GM12878 (cell line): Measurements from ENCODE around the gene POFUT1. TPM values are rescaled to one million over a fixed set of nuclear protein-coding genes. Genes with fewer than 3 reads are reported as not detected.
A peak's percentile ranks its signal among the peaks of the same experiment; 100 is the strongest.

Source experiments
- ATAC-seq: fragments of 200-7000 bp; cut with Tn5 transposase; 3 replicates; pipeline ENCODE4 v1.9.1; 2020; ENCODE audit warnings: mild to moderate bottlenecking, moderate library complexity
- BruUV-seq: library from RNA; stranded (reverse); fragments of 400-500 nt; replicated peaks from 2 replicates; lab custom pipeline; 2021; lab: Mats Ljungman, UMichigan
- CTCF ChIA-PET: fragments of 300-600 bp; sonication (Branson Sonifier 250); formaldehyde crosslinking; extraction: SDS; loops from one replicate; lab custom pipeline; 2021; ENCODE audit warnings: inconsistent platforms; lab: Yijun Ruan, JAX
- POLR2A ChIA-PET: fragments of 350-600 bp; formaldehyde crosslinking; extraction: SDS; loops from one replicate; lab custom pipeline; 2021; ENCODE audit warnings: inconsistent platforms; lab: Charles Lee
- RAD21 ChIA-PET: fragments of 300-600 bp; sonication (Branson Sonifier 250); formaldehyde crosslinking; loops from one replicate; lab custom pipeline; 2023; ENCODE audit warnings: antibody characterized with exemption; ENCODE audit not compliant: unreplicated experiment; lab: Charles Lee
- SMC1A ChIA-PET: fragments of 300-600 bp; sonication (Branson Sonifier 250); formaldehyde crosslinking; loops from one replicate; lab custom pipeline; 2023; ENCODE audit not compliant: unreplicated experiment, uncharacterized antibody; lab: Charles Lee
- DNase-seq: peaks from one replicate; pipeline ENCODE4 v3.0.0-alpha.2; 2011; ENCODE audit warnings: low read depth, low spot score
- FAIRE-seq: peaks from 3 replicates; lab custom pipeline; 2011; peaks lifted over from hg19 to GRCh38; lab: Jason Lieb, UNC
- H2AFZ ChIP-seq: 2 replicates; pipeline ENCODE4 v1.6.0; 2011; ENCODE audit warnings: low read depth, low read length, control low read depth; ENCODE audit not compliant: control insufficient read depth
- H3K27ac ChIP-seq: 2 replicates; pipeline ENCODE4 v1.5.1; 2011; ENCODE audit warnings: control low read depth; ENCODE audit not compliant: control insufficient read depth, insufficient read depth
- H3K27me3 ChIP-seq, 2 experiments: replicated peaks in 1 of 2; 2 replicates each; pipeline versions ENCODE4 v1.6.0 to v1.6.1; 2011; ENCODE audit warnings: low read length in 1 of 2; ENCODE audit not compliant: control insufficient read depth in 2 of 2, insufficient read depth in 2 of 2
- H3K36me3 ChIP-seq, 2 experiments: 2 replicates each; pipeline ENCODE4 v1.5.1; 2011; ENCODE audit warnings: low read length in 1 of 2; ENCODE audit not compliant: control insufficient read depth in 2 of 2, insufficient read depth in 2 of 2
- H3K4me1 ChIP-seq: 2 replicates; pipeline ENCODE4 v1.6.1; 2011; ENCODE audit warnings: mild to moderate bottlenecking, low read length, moderate library complexity, mixed read lengths; ENCODE audit not compliant: control insufficient read depth, insufficient read depth
- H3K4me2 ChIP-seq: 2 replicates; pipeline ENCODE4 v1.6.0; 2011; ENCODE audit warnings: control low read depth; ENCODE audit not compliant: control insufficient read depth, insufficient read depth
- H3K4me3 ChIP-seq: fragments of 200-600 bp; sonication (generic); 2 replicates; pipeline ENCODE4 v1.5.1; 2016
- H3K79me2 ChIP-seq: 2 replicates; pipeline ENCODE4 v1.6.0; 2011; ENCODE audit warnings: low read length; ENCODE audit not compliant: control insufficient read depth, insufficient read depth
- H3K9ac ChIP-seq: 2 replicates; pipeline ENCODE4 v1.8.0; 2011; ENCODE audit warnings: low read length, control low read depth, mixed read lengths; ENCODE audit not compliant: control insufficient read depth, insufficient read depth
- H3K9me3 ChIP-seq: replicated peaks from 3 replicates; pipeline ENCODE4 v1.5.1; 2011; ENCODE audit warnings: mild to moderate bottlenecking, low read length; ENCODE audit not compliant: control insufficient read depth, insufficient read depth
- H4K20me1 ChIP-seq: 2 replicates; pipeline ENCODE4 v1.6.0; 2011; ENCODE audit not compliant: control insufficient read depth, insufficient read depth
- ASH2L ChIP-seq: fragments of 300-600, 200-600 bp; sonication (generic); IDR thresholded peaks from 2 replicates; pipeline ENCODE4 v1.6.1; 2017; ENCODE audit warnings: low read depth, mild to moderate bottlenecking, borderline replicate concordance
- BACH1 ChIP-seq: fragments of 450-650 bp; IDR thresholded peaks from 2 replicates; pipeline ENCODE4 v1.6.1; 2017; ENCODE audit warnings: mild to moderate bottlenecking, borderline replicate concordance
- CREB1 ChIP-seq: IDR thresholded peaks from 2 replicates; pipeline ENCODE4 v1.6.1; 2012; ENCODE audit warnings: low read depth, mild to moderate bottlenecking, inconsistent platforms
- CREM ChIP-seq: IDR thresholded peaks from 2 replicates; pipeline ENCODE4 v1.6.1; 2014; ENCODE audit warnings: antibody characterized with exemption, low read depth
- E4F1 ChIP-seq: fragments of 450-650 bp; IDR thresholded peaks from 2 replicates; pipeline ENCODE4 v1.6.1; 2018; ENCODE audit warnings: borderline replicate concordance, mild to moderate bottlenecking; ENCODE audit not compliant: partially characterized antibody
- FOS ChIP-seq: IDR thresholded peaks from 3 replicates; pipeline ENCODE4 v1.6.1; 2011; ENCODE audit warnings: borderline replicate concordance; ENCODE audit not compliant: insufficient read length; ENCODE audit errors: extremely low read depth
- HSF1 ChIP-seq: fragments of 150-350 bp; IDR thresholded peaks from 2 replicates; pipeline ENCODE4 v1.6.1; 2014; ENCODE audit warnings: mild to moderate bottlenecking, low read depth, low read length
- IKZF2 ChIP-seq, 2 experiments: fragments of 450-650 bp; IDR thresholded peaks; 2 replicates each; pipeline ENCODE4 v1.6.1; 2017; ENCODE audit warnings: mild to moderate bottlenecking in 2 of 2, moderate library complexity in 2 of 2
- LARP7 ChIP-seq: fragments of 450-650 bp; IDR thresholded peaks from 2 replicates; pipeline ENCODE4 v1.6.1; 2017; ENCODE audit warnings: mild to moderate bottlenecking
- MEF2A ChIP-seq: IDR thresholded peaks from 2 replicates; pipeline ENCODE4 v1.6.1; 2011; ENCODE audit warnings: low read depth, mild to moderate bottlenecking, low read length, moderate library complexity; ENCODE audit not compliant: insufficient read depth
- PAX8 ChIP-seq: fragments of 450-650 bp; IDR thresholded peaks from 2 replicates; pipeline ENCODE4 v1.6.1; 2017; ENCODE audit warnings: mild to moderate bottlenecking, moderate library complexity
- POLR2A ChIP-seq: IDR thresholded peaks from 2 replicates; pipeline ENCODE4 v1.6.1; 2011; ENCODE audit warnings: low read depth, mild to moderate bottlenecking, low read length
- SIX5 ChIP-seq: IDR thresholded peaks from 2 replicates; pipeline ENCODE4 v1.6.1; 2011; ENCODE audit warnings: mild to moderate bottlenecking, low read depth, low read length, moderate library complexity; ENCODE audit not compliant: severe bottlenecking
- SREBF1 ChIP-seq: IDR thresholded peaks from 2 replicates; pipeline ENCODE4 v1.6.1; 2012; ENCODE audit warnings: mild to moderate bottlenecking, low read length
- ZNF24 ChIP-seq: fragments of 450-650 bp; IDR thresholded peaks from 2 replicates; pipeline ENCODE4 v1.6.1; 2017; ENCODE audit warnings: antibody characterized with exemption, mild to moderate bottlenecking
- ZZZ3 ChIP-seq: IDR thresholded peaks from 2 replicates; pipeline ENCODE4 v1.6.1; 2011; ENCODE audit warnings: low read depth; ENCODE audit not compliant: control insufficient read depth, insufficient read length
- WGBS: methylation state at CpG from one replicate; pipeline ENCODE4 v1.1.6; 2016; ENCODE audit warnings: low lambda C conversion rate; ENCODE audit not compliant: insufficient replicate concordance, insufficient coverage; ENCODE audit errors: missing lambda C conversion rate; 5-methylcytosine and 5-hydroxymethylcytosine counted together
- in situ Hi-C: fragments of 300-500 bp; cut with MboI; formaldehyde crosslinking; loops from 9 replicates; pipeline ENCODE4 v1.14.3; 2018; ENCODE audit warnings: mixed read lengths
- intact Hi-C: fragments of 100-400 bp; cut with micrococcal nuclease; formaldehyde crosslinking; loops from one replicate; pipeline ENCODE4 v1.14.2; 2022; ENCODE audit not compliant: unreplicated experiment
- polyA plus RNA-seq, 11 experiments: library from polyadenylated mRNA; depleted of rRNA in 4 of 11; unstranded in 6 of 11; stranded (reverse) in 5 of 11; fragments of >200 nt; fragmentation: Nextera tagmentation in 4 of 11; fragmentation: Illumina TruSeq in 1 of 11; extraction: Ambion mirVana in 4 of 11; extraction: Trizol in 1 of 11; gene quantifications; 1 replicate in 1 of 11; 2 replicates in 10 of 11; pipeline versions ENCODE4 v1.2.1 to v1.2.3, GENCODE V29; 2011 to 2016; ENCODE audit warnings: inconsistent platforms in 2 of 11, missing spikeins in 2 of 11, low read depth in 1 of 11
- total RNA-seq, 4 experiments: library from RNA; depleted of rRNA in 3 of 4; stranded (reverse); fragments of >200 nt in 3 of 4; fragmentation: Illumina TruSeq in 1 of 4; extraction: Trizol in 1 of 4; gene quantifications; 2 replicates each; pipeline versions ENCODE4 v1.2.1 to v1.2.3, GENCODE V29; 2013 to 2021
- TF ChIP-seq, protein P1 (sequence below): fragments of 450-650 bp; IDR thresholded peaks from 2 replicates; pipeline ENCODE4 v1.6.1; 2018; ENCODE audit warnings: mild to moderate bottlenecking, low read depth, moderate library complexity; ENCODE audit not compliant: partially characterized antibody

Gene POFUT1
- total and polyA plus RNA-seq, 10 of the 15 experiments (the other 5 are each of a cell fraction or from before 2014, with no cell fraction given): 2.6 to 33.4 (median 23.1) TPM

DNA sequence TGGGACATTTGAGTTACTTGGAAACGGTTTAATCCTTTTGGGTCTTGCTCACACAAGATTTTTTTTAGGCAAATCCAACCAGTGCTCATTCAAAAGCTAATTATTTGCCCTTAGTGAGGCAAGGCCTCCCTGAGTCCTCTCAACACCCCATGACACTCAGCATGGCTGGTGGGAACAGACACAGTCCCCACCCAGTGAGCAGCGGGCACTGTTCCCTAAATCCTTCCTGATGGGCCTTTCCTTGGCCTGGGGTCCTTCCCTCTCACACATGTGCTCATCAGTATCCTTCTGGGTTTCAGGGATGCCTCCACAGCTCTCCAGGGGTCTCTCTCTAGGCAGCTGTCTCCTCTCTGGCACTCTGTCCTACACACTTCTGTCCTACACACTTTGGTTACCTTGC is 28.2 kb upstream of the POFUT1 start:
- no peak for DNase-seq
- Histone ChIP-seq H3K79me2 (no peaks in the 10 kb centered on the region), H3K4me2 (peak overlapping the region; percentile 13; the same call in 1 of the 2 replicates), H3K27me3 (no peaks in the 10 kb centered on the region), H3K27ac (no peak overlapping the region), H3K4me1 (no peaks in the 10 kb centered on the region), H3K4me3 (no peak overlapping the region), H3K9me3 (no peaks in the 10 kb centered on the region), H4K20me1 (no peaks in the 10 kb centered on the region), H2AFZ (no peak overlapping the region), H3K36me3 (no peaks in the 10 kb centered on the region), H3K9ac (no peak overlapping the region)
- intact Hi-C loops: no loop called here
- POLR2A ChIA-PET: no interaction called here
- no peak for FAIRE-seq
- BruUV-seq: no TSS peak
- RAD21 ChIA-PET: no interaction called here
- WGBS: 45% methylated on average over 2 of the region's 2 CpGs
- SMC1A ChIA-PET: no interaction called here
- no peak; the same call in 2 of the 3 replicates for ATAC-seq
- in situ Hi-C loops: no loop called here
- CTCF ChIA-PET: no interaction called here
- no peak for TF ChIP-seq ASH2L
- no peak for TF ChIP-seq BACH1
- TF ChIP-seq POLR2A: no peak
- TF ChIP-seq CREB1: no peak
- TF ChIP-seq E4F1: no peak
- no peak for TF ChIP-seq HSF1
- no peak for TF ChIP-seq LARP7
- TF ChIP-seq ZNF24: no peak
- no peak for TF ChIP-seq FOS
- TF ChIP-seq IKZF2 (IDR thresholded peaks at IDR 0.05): no peak
- TF ChIP-seq MEF2A: no peak
- TF ChIP-seq SREBF1: no peak
- no peak for TF ChIP-seq ZZZ3
- TF ChIP-seq, protein P1, sequence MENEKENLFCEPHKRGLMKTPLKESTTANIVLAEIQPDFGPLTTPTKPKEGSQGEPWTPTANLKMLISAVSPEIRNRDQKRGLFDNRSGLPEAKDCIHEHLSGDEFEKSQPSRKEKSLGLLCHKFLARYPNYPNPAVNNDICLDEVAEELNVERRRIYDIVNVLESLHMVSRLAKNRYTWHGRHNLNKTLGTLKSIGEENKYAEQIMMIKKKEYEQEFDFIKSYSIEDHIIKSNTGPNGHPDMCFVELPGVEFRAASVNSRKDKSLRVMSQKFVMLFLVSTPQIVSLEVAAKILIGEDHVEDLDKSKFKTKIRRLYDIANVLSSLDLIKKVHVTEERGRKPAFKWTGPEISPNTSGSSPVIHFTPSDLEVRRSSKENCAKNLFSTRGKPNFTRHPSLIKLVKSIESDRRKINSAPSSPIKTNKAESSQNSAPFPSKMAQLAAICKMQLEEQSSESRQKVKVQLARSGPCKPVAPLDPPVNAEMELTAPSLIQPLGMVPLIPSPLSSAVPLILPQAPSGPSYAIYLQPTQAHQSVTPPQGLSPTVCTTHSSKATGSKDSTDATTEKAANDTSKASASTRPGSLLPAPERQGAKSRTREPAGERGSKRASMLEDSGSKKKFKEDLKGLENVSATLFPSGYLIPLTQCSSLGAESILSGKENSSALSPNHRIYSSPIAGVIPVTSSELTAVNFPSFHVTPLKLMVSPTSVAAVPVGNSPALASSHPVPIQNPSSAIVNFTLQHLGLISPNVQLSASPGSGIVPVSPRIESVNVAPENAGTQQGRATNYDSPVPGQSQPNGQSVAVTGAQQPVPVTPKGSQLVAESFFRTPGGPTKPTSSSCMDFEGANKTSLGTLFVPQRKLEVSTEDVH: no peak
- TF ChIP-seq PAX8: no peak
- TF ChIP-seq SIX5: no peak
- no peak for TF ChIP-seq CREM
